IPS DF 4.7 (cell line): ENCODE data around the gene TCERG1L.

Source experiments
- DNase-seq: peaks from one replicate; pipeline ENCODE4 v3.0.0-alpha.2; 2013; ENCODE audit warnings: low spot score; ENCODE audit errors: extremely low read depth

TCERG1L gene

GRCh38 chr10:131230166-131230565 lies 81.4 kb downstream of the TCERG1L start:
- DNase-seq: no peak

- no peak for DNase-seq
Observed at GRCh38 chr10:131227163-131227740, 84.3 kb downstream of the TCERG1L start.

GRCh38 chr10:131226446-131227162 lies 84.9 kb downstream of the TCERG1L start:
- no peak for DNase-seq

GRCh38 chr10:131224106-131224505 lies 87.4 kb downstream of the TCERG1L start:
- DNase-seq: no peak

- DNase-seq: no peak
Observed at GRCh38 chr10:131223422-131223821, 88.1 kb downstream of the TCERG1L start.

- DNase-seq: no peak
Observed at GRCh38 chr10:131222986-131223385, 88.5 kb downstream of the TCERG1L start.

- DNase-seq: no peak
Observed at GRCh38 chr10:131221632-131222277, 89.8 kb downstream of the TCERG1L start.

- no peak for DNase-seq
Observed at GRCh38 chr10:131220601-131221171, 90.8 kb downstream of the TCERG1L start.

- no peak for DNase-seq
Observed at GRCh38 chr10:131219955-131220489, 91.5 kb downstream of the TCERG1L start.

GRCh38 chr10:131219584-131219886 lies 92.0 kb downstream of the TCERG1L start:
- no peak for DNase-seq

GRCh38 chr10:131218811-131219583 lies 92.5 kb downstream of the TCERG1L start:
- DNase-seq: no peak

GRCh38 chr10:131216681-131217230 lies 94.8 kb downstream of the TCERG1L start:
- no peak for DNase-seq

GRCh38 chr10:131215776-131216175 lies 95.7 kb downstream of the TCERG1L start:
- no peak for DNase-seq

GRCh38 chr10:131214521-131215244 lies 96.8 kb downstream of the TCERG1L start:
- no peak for DNase-seq

- no peak for DNase-seq
Observed at GRCh38 chr10:131213741-131214505, 97.6 kb downstream of the TCERG1L start.

- DNase-seq: no peak
Observed at GRCh38 chr10:131212763-131213325, 98.7 kb downstream of the TCERG1L start.

GRCh38 chr10:131211965-131212619 lies 99.4 kb downstream of the TCERG1L start:
- no peak for DNase-seq

- DNase-seq: no peak
Observed at GRCh38 chr10:131211559-131211958, 100.0 kb downstream of the TCERG1L start.

GRCh38 chr10:131211146-131211545 lies 100.4 kb downstream of the TCERG1L start:
- no peak for DNase-seq
